Activated T-helper 9 cell treated with anti-CD3 and anti-CD28 coated beads, Interleukin-2, amount 50 U/mL, for 16 hours (primary cell): ENCODE results near the gene VEPH1.
"Not testable (repeated sequence)": the region's sequence is repeated elsewhere in the genome, so short reads cannot be mapped to it uniquely, and the experiment has no call there.

Experiments
- DNase-seq: peaks from one replicate; pipeline ENCODE4 v3.0.0-alpha.2; 2020; ENCODE audit warnings: low read depth

VEPH1 gene

DNA sequence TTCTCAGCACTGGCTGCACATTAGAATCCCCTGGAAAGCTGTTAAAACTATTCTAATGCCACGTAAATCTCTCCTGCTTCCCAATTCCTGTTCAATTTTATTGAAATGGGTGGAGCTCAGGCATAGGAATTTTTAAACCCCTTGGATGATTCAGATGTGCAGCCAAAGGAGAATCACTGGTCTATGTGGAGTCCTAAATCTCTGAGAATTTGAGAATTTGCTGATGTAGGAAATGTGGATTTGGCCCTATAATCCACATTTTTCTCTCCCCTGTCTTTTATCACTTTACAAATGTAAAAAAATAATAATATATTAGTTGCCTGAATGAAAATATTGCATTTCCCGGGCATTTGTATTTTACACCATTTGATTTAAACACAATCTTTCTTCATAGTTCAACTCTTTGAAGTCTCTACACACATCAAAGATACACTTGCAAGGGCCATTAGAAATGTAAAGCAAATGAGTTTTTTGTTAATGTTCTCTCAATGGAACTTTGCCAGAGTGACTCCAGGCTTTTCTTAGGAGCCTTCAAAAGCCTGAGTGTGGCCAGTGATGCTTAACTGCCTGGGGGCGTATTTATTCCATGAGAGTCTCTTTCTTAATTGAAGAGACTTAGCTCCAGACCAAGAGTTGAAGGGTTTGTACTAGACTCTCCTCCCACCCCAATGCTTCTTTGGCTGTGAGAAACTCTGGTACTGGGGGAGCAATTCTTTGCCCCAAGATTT, 115.3 kb downstream of the VEPH1 start:
- no peak for DNase-seq

DNA sequence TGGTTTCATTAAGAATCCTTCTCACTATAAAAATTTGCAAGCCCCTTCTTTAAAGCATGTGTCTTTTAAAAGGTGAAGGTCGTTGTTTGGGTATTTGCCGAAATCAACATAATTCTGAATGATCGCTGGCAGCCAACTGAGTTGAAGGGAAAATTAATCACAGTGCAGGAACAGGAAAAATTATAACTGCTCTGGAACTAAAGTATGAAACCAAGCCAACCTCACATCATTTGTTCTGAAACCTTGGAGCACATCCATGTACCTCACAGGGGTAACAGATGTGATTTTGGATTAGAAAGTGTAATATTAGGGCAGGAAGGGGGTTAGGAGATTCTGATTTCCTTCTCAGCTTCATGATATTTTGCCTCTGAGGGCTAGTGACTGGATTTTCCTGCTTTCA, 118.7 kb downstream of the VEPH1 start:
- no peak for DNase-seq

DNA sequence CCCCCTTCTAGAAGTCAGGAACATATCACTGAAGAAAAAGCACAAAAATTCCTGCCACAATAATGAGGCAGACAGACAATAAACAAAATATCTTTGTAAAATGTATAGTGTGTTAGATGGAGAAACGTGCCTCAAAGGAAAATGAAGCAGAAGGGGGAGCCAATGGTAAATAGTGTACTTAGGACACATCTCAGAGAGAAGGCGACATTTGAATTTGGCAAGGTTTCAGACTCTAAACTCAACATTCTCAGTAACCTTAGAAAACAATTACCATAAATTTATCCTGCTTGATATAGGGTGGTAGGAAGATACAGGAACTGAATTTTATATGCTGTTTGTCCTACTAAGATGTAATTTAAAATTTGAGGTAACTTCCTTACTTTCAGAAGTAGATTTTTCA, 119.2 kb downstream of the VEPH1 start:
- DNase-seq = no peak

DNA sequence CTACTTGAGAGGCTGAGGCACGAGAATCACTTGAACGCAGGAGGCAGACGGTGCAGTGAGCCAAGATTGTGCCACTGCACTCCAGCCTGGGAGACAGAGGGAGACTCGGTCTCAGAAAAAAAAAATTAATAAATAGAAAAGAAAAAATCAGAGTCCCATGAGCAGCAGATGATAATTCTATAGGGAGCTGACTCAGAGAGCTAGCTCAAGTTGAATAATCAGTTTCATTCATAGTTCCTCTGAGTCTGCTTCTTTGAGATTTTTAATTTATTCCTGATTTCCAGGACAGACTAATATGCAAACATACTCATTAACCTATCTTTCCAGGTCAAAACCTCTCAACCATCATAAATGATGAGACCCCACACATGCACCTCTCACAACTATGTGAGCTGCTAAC, 121.6 kb downstream of the VEPH1 start:
- DNase-seq = no peak

DNA sequence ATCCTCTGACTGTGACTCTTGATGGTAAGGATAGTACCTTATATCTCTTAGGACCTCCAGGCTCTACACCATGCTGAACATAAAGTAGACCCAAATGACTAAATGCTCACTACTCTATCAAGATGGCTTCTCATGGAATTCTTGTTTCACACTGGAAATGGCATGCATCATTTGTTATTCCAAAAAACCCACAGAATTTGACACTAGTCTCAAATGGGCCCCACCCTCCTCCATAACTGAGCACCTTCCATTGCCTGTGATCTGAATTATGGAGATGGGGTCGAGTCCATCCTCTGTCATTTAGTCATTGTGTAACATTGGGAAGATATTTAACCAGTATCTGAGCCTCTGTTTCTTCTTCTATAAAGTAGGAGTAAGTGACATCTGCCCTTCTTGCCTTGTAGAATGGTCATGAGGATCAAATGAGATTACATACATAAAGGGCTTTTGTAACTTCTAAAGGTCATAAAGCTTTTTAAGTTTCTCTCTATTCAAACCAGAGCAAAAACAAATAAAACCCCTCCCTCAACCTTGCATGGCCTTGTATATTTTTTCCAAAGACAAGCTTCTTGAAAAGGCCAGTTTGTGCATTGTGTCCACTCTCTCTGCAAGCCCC, 123.6 kb downstream of the VEPH1 start:
- no peak for DNase-seq

DNA sequence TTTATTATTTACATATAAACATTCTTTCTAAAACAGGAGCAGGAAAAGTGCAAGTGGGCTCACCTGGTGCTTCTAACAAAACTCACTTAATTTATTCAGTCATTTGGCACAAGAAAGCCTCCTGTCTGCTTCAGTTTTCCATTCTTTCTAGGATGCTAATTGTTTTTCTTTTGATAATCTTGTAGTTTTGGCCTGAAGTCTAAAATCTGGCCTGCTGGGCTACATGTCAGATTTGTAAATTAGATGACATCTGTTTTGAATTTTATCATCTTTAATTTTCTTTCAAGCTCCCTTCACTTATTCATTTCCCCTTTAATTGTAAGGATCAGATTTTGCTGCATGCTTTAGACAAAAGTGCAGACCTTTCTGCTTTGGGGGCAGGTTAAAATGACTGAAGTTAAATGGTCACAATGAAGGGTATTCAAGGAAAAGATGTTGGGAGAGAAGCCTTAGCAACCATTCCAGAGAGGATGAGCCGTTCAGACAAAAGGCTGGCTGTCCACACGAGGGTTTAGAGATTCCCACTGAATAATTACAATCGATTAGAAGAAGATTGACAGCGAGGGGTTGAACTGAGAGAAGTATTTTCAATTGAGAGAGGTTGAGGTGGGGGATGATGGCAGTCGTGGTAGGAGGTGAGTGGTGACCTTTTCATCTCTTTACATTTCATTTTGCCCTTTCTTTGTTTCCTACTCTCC, 126.5 kb downstream of the VEPH1 start:
- no peak for DNase-seq

DNA sequence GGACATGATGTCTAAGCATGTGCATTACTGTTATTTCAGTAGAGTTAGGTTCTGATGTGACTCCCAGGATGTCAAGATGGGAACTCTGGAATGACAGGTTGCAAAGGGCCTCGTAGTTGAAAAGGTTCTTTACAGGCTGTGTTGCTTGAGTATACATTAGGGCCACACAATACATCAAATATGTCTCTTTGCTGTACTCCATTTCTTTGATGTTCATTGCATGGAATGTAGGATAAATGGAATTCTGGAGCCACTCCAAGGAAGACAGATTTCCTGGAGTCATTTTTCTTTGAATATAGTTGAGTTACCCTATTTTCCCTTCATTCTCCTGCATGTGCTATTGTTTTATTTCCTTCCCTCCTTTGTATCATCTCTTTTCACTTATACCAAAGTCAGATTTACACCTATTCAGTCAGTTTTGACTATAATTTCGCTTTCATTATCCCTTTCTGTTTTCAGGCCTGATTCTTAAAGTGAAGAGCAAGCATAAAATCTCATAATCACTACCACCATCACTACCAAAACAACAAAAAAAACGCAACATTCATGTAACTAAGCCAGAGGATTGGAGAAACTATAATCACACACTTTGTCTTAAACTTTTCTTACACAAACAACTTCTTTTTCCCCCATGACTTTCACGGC, 127.8 kb downstream of the VEPH1 start:
- no peak for DNase-seq

DNA sequence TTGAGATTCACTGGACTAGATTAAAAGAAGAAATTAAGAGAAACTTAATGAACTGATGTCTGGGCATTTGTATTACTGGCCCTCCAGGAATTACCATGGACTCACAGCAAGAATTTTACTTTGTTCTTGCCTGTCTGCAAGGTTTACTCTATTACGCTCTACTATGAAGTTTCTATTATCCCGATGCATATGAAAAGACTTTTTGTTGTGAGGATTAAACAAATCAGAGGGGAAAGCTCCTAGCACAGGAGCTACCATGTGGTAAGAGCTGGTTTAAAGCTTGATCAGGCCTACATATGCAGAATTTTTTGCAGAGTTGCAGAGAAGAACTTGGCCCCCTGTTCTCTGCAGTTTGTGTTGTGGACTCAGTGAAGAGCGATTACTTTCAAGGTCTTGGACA, 128.3 kb downstream of the VEPH1 start:
- no peak for DNase-seq

DNA sequence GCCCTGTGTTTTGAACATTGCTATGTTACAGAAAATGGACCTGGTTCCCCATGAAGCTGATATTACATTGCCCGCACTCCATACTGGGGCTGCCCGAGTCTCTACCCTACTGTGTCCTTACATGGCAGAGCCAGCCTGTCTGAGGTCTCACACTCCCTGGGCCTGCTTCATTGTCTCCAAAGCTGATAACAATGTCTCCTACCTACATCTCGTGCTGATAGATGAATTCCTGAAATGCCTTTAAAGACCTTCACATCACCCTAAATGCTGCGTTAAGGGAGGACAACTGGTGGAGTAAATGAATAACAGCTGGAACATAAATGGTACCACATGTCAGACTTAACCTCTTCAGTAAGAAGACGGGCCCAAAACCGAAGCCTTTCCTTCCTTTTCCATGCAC, 129.4 kb downstream of the VEPH1 start:
- no peak for DNase-seq

DNA sequence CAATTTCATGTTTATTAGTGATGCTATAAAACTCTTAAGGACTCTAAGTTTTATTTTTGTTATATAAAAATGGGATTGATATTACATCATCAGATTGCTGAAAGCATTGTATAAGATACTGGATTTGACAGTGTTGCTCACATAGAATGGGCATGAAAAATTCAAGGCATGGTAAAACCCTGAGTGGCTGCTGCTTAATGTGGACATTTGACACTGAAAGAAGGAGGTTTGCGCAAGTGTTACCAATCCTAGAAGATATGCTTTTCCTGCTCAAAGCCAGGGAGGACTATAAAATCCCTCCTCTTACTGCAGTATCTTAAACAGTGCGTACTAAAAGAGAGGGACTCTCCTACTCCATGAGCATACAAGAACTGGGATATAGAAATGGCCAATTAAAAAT, 132.3 kb downstream of the VEPH1 start:
- DNase-seq = no peak

DNA sequence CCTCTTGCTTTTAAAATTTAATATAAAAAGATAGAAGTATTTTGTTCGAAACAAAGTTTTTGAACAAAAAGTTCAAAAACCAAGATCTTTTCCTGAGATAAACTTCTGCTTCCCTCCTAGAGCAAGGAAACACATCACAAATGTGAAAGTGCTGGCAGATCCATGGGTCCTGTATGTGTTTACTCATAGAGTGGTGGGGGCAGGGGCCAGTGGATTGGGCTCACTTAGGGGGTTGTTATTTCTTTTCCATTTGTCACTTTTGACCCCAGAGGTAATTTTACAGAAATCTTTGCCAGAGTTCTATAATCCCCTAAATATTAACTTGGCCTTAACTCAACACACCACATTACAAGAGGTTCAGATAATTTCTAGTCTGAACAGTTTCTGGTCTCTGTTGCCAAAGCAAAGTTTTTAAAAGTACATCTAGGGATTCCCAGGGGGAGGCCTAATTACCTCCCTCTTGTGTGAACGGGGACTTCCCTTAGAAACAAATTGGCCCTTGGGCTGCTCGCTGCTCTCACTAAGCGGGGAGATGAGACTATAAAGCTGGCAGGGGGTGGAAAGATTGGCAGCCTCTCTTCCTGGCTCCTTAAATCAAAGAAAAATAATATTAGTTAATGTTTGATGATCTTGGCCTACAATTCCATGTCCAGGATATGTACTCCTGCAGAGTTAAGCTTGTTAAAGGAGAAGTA, 133.3 kb downstream of the VEPH1 start:
- no peak for DNase-seq

DNA sequence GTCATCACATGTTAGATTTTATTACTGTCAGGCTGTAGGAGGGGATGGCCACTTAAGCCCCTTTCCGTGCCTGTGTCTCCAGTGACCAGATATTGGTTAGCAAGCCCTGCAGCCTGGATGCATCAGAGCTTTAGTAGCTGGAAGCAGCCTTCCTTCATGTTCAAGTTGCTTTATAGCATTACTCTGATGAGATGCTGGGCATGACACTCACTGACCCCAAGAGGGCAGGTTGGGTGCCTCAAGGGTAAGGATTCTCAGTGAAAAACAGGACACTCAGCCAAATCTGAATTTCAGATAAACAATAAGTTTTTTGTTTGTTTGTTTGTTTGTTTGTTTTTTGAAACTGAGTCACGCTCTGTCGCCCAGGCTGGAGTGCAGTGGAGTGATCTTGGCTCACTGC, 135.0 kb downstream of the VEPH1 start:
- no peak for DNase-seq

DNA sequence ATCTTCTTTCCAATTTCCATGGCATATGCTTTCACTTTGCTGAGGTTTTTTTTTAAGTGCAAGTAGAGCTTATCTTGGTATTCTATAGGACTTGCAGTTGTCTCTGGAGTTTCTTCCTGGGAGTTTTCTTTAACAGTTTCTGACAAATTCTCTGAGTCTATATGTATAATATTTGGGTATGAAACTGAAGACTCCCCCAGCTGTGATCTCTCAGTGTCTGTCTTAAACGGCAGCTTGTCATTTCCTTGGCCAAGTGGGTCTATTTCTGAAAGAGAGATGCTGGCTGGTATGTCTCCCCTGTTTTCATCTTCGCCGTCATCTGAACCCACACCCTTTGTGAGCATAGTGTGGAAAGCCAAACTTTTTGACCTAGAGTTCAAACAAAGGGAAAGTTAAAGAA, 139.8 kb downstream of the VEPH1 start:
- DNase-seq = no peak

DNA sequence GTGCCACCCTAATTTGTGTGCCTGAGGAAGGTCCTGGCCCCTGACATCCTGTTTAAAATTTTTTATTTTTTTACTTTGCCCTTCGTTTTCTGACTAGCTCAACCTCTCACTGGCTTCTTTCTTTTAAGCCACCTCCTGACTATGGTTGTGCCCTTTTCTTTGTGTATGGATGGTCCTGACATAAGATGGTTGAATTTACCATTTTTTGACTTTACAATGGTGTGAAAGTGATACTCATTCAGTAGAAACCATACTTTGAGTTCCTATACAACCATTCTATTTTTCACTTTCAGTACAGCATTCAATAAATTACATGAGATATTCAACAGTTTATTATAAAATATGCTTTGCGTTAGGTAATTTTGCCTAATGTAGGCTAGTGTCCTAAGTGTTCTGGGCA, 140.9 kb downstream of the VEPH1 start:
- DNase-seq = no peak

DNA sequence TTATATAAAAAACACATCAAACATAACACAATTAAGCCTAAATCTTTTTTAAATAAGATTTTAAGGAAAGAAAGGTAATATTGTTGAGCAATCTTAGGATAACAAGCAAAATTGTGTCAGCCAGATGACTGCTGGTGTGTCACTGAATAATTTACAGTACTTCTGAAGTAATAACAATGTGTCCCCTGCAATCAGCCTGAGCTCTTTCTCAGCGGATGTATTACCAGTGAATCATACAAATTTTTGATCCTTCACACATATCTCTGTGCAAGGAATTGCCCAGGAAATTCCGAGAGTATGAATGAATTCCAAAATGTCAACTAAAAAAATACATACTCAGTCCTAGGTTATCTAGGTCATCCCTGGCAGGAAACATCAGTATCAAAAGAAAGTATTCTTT, 143.2 kb downstream of the VEPH1 start:
- DNase-seq = no peak

DNA sequence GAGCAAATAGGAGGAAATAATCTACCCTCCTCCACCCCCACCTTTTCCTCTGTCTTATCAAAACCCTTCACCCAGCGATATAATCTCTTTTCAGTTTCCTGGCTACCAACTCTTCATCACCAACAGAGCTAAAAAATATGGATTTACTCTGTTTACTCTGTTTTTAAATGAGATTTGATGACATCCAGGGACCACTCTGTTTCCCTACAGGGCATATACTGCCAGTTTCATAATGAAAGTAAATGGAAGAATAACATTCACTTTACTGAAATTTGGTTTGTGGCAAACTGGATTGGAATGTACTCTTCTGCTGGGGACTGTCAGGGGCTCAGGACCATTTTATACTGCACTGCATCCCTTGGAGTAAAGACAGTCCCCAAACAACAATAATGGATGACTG, 146.7 kb downstream of the VEPH1 start:
- no peak for DNase-seq

DNA sequence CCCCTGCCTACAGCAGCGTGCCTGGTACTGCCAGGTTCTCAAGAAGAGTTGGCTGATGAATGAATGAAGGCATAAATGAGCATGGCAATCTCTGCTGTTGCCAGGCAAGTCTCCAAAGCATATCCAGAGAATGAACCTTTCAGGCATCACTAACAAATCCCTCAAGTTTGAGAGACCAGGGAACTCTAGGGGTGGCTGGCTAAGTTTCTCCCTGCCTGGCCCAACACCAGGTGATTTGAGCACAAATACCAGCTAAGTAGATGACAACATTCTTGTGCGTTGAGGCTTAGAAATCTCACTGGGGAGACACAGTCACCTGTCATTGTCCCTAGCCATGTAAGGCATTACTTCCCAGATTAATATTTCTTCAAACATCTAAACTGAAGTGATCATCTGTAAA, 147.9 kb downstream of the VEPH1 start:
- DNase-seq = no peak

DNA sequence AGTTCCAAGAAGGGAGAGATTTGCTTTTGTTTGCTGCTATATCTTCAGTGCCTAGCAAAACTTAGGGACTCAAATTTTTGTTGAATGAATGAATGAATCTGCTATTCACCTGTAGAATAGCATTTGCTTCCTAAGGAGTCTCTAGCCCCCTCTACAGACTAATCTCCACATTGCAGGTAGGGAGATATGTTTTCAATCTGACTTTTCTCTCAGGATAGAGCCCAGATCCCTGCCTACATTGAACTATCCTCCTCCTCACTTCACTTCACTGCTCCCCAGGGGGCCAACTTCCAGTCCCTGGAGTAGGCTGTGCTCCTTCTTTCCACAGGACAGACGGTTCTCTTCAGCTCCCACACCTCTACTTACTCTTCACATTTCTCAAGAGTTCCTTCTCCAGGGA, 148.5 kb downstream of the VEPH1 start:
- DNase-seq = no peak

DNA sequence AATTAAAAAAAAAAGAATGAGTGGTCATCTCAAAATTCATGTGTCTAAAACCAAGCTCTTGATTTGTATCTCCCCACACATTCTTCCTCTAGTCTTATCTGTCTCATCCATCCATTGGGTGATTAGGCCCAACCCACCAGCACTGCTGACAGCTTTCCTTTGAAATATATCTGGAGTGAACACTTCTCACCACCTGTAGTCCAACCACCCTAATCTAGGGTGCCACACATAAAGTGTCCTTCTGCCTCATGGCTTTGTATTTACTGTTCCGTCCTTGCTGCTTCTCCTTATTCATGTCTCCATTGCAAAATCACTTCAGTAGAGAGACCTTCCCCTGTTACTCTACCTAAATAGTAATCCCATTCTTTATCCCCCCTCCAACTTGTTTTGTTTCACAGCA, 149.0 kb downstream of the VEPH1 start:
- DNase-seq = no peak

DNA sequence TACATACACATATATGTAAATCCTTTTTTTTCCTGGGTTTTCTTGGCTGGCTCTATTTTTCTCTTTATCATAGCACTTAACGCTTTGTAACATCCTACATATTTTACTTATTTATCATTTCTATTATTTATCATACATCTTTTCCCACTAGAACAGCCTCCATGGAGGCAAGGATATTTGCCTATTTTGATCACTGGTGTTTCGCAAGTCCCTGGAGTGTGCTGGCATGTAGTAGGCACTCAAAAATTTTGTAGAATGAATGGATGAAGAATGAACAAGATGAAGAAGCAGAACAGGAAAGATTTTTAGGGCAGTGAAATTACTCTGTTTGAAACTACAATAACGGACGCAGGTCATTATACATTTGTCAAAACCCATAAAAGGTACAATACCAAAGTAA, 149.6 kb downstream of the VEPH1 start:
- no peak for DNase-seq

DNA sequence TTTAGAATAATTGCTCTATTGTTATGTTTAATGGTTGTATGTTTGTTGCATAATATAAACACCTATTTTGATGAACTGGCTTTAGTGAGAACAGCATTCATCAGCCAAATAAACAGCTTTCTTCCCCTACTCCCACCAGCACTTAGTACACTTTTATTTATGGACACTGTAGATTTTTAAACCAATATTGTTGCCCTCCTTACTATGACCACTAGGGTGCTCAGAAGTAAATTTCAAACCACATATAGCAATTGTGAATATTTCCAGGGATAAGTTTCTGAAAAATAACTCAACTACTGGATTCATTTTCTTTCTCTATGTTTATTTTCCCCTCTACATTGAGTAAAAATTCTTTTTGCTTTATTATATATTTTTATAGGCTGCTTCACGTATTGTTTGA, 151.2 kb downstream of the VEPH1 start:
- DNase-seq = no peak

DNA sequence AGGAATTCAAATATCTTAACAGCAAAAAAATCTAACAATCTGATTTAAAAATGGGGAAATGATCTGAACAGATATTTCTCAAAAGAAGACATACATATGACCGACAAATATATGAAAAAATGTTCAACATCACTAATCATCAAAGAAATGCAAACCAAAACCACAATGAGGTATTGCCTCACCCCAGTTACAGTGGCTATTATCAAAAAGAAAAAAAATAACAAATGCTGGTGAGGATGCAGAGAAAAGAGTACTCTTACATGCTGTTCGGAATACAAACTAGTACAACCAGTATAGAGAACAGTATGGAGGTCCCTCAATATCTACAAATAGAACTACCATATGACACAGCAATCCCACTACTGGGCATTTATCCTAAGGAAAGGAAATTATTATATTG, 152.6 kb downstream of the VEPH1 start:
- DNase-seq = not testable (repeated sequence)
